Central memory CD4-positive, alpha-beta T cell (primary cell): ENCODE measurements around the gene CCBE1.
"Not testable (repeated sequence)": the region's sequence is repeated elsewhere in the genome, so short reads cannot be mapped to it uniquely, and the experiment has no call there.

ENCODE experiments used
- DNase-seq: peaks from one replicate; pipeline ENCODE4 v3.0.0; 2022

The CCBE1 gene

DNA sequence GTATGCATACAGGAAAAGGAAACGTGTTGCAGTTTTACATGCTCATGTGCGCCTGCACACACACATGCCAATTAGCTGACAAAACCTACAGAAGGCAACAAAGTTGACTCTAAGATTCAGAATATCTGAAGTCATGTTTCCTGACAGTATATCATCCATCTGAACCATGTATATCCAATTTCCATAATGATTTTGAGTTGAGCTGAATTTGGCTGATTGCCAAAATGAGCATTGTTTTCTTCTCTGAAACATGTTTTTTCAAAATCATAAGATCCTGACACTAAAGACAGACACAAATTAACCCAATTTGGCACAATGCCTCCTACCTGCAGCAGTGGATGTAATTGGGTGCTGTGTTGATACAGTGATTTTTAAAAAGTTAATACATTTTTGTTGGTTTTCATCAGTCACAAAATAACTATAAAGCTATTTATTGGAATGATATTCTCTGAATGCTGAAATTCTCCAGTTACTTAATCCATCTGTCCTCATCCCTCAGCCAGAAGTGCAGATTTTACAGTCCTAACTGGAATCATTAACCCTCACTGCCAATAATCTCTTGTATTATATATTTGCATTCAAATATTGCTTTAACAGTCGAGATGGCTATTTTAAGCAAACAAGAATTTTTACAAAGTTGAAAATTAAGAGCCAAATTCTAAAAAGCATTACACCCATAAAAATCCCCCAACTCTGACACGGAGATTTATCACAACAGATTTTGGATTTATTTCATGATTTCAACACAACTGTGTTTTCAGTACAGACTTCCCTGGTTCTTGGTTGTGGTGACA, 176.5 kb downstream of the CCBE1 start:
- no peak for DNase-seq

DNA sequence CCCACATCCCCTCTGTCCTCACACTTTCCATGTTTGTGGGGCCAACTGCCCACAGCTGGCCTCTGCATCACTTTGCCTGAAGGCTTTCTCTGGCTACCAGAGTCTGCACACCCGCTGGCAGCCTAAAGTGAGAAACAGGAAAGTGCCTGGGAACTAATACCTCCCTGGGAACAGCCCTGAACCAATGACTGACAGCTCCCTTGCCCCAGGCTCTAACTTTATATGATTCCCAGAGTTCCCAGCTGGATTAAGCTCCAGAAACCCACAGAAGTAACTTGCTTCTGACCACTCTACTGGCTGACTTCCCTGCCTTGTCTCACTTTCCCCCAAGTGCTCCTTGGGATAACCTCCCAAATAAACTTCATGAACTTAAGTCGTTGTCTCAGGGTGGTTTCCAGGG, 178.5 kb downstream of the CCBE1 start:
- no peak for DNase-seq

DNA sequence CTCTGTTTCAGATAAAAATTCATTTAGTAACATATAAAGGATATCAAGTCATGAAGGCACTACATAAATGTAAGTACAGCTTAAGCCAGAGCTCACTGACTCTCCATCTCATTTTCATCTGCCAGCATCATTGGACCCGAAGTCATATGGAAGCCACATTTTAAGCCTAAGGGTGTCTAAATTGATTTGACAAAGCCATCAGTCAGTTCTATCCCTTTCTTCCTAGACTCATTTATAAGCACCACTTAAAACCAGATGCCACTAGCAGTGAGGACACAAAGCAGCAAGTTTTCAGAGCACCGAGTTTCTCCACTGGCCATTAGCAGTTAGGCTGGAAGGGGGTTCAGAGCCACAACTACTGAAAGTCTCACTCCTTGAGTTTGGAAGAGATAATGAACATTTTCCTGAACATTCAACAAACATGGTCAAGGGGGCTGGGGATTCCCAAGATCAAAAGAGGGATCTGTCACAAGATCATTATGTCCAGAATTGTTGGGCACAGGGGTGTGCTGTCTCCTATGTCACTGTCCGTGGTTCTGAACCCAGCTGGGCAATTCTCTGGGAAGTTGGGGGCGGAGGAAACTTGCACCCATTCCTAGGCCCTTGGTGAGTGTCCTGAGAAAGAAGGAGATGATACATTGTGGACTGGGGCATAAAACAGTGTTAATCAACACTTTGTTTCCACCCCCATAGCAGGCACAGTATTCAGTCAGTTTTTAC, 179.6 kb downstream of the CCBE1 start:
- DNase-seq: no peak

DNA sequence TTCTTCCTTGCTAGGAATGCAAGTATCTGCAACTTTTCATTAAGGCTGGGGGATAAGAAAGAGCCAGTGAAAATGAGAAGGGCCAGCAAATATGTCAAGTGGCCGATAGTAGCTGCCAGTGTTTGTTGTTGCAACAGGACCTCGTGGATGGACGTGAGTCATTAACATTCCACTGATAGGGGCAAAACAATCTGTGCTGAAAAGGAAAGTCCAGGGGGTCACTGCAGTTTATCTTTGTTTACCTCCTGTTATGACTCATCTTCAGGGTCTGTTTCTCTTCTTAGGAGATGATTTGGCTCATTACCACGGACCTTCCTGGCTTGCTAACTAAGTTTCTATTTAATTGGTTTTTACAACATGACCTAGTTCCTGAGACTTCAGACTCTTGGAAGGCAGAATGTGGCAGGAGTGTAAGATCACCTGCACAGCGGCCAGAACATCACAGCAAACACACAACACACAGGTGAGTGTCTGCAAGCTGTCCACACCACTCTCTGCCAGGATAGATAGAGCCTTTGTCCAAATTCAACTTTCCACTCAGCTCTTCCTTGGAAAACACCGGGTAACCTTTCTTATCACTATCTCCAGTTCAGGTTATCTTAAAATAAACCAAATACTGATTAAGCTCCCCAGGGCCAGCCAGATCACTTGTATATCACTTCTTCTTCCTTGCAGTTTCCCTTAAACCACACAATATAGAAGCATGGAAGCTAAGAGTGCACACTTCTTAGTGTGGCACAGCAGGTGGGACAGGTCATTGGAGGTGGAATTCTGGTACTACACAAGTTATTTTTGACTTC, 180.7 kb downstream of the CCBE1 start:
- no peak for DNase-seq

DNA sequence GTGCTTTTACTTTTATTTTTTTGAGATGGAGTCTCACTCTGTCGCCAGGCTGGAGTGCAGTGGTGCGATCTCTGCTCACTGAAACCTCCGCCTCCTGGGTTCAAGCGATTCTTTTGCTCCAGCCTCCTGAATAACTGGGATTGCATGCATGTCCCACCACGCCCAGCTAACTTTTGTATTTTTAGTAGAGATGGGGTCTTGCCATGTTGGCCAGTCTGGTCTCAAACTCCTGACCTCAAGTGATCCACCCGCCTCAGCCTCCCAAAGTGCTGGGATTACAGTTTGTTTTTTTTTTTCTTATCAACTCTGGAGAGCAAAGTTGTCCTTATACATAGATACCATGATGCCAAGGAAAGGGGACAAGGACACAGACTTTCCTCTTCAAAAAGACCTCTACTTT, 181.3 kb downstream of the CCBE1 start:
- DNase-seq: not testable (repeated sequence)

DNA sequence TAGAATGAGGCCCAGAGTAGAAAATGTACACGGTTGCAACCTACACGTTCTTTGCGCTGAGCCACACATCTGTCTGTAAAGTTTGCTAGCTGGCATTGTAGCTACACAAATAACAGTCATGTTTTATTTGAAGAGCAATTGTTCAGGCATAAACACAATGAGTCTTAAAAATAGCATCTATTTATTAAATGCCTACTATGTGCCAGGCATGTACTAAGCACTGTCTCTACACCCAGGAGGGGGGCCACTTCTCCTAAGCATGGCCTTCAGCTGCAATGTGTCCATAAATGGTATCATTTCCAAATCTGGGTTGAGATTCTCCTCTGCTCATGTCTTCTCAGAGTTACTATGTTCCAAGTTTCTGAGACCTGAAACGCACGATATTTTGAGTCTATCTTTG, 182.1 kb downstream of the CCBE1 start:
- DNase-seq: no peak

DNA sequence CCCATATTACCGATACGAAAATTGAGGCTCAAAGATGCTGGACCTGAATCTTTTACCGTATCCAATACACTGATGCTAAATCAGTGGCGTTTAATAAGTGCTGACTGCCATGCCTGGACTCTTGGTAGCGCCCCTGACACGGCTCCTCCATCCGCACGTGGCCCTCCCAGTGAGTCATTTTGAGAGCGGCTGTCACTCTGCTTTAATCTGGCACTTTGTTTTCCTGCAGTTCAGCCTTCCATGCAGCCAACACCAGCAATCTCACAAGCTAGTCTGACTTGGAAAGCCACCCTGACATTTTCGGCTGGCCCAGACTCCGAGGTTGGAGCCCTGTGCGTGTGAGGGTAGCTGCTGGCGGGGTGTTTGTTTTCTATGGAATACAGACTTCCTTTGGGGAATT, 183.0 kb downstream of the CCBE1 start:
- no peak for DNase-seq

DNA sequence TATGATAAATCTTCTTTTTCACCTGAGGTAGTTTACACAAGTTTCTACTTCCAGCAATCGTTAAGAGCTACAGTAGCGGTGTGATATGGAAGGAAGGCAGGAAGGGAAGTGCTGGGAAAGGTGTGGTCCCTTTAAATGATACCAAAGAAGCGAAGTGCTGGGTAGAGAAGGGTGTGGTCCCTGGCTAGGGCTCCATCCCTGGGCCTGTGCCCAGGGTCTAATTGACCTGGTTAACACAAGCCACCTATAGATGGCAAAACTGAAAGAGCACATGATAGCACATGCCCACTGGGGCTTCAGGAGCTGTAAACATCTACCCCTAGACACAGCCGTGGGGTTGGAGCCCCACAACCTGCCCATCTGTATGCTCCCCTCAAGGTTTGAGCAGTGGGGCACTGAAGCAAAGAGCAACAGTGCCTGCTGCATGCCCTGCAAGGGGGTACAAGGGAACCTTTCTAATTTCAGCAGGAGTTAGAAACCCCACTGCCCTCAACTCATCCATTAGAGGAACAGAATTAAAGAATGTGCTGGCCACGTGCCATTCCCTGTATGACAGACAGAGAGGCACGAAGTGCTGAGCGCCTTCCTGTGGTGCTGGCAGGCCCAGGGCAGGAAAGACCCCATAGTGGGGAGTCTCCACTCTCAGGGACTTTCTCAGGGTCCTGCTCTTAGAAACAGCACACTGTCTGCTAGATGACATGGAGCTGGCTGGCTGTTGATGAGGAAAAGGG, 185.0 kb downstream of the CCBE1 start:
- no peak for DNase-seq

DNA sequence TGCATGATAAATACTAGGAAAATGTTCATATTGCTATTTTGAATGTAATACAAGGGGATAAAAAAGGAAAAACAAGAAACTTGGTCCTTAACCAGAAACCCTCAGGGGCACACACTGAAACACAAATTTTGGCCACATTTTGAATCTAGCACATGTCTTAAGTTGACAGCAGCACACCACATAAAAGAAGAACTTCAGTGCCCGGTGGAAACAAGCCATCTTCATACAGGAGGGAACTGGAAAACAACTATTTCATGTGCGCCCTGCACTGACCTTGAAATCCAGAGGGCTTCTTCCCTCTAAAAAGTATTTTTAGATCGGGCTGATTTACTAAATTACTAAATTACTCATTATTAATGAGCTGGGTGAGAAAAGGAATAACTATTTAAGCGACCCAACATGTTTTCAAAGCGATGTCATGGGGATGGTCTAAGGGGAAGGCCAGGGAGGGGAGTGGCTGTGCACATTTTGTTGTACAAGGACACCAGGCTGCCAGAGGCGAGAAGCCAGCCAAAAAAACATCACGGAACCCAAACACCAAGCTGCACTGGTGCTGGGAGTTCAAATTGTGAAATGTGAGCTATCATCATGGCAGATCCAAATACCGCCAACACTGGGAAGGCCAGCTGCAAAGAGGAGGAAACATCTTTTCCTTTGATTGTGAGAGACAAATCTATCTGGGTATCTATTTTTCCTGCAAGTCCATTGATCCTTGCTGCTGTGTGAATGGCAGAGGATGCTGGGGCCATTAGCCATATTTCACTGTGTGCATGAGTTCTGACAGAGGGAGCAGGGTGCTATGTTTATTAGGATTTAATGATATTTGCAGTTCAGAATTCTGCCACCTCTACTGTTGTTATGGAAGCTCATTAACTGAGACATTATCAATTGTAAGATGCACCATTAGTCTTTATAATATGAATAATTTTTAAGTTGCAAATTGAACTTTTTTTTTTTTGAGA, 187.5 kb downstream of the CCBE1 start:
- no peak for DNase-seq

DNA sequence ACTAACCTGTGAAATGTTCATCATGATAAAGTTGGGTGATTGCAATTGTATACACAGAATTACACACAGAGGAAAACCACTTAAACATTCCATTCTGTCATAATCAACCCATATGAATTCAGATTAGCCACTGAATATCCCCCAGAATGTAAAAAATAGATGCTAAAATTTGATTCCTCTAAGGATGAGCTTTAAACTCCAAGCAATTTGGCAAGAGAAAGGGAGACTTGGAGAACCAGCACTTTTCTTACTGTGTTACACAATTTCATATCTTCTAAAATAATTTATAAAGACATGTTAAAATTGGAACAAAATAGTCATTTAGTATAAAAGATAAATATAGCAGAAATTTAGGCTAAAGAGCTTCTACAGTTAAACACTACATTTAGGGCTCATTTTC, 191.9 kb downstream of the CCBE1 start:
- no peak for DNase-seq

DNA sequence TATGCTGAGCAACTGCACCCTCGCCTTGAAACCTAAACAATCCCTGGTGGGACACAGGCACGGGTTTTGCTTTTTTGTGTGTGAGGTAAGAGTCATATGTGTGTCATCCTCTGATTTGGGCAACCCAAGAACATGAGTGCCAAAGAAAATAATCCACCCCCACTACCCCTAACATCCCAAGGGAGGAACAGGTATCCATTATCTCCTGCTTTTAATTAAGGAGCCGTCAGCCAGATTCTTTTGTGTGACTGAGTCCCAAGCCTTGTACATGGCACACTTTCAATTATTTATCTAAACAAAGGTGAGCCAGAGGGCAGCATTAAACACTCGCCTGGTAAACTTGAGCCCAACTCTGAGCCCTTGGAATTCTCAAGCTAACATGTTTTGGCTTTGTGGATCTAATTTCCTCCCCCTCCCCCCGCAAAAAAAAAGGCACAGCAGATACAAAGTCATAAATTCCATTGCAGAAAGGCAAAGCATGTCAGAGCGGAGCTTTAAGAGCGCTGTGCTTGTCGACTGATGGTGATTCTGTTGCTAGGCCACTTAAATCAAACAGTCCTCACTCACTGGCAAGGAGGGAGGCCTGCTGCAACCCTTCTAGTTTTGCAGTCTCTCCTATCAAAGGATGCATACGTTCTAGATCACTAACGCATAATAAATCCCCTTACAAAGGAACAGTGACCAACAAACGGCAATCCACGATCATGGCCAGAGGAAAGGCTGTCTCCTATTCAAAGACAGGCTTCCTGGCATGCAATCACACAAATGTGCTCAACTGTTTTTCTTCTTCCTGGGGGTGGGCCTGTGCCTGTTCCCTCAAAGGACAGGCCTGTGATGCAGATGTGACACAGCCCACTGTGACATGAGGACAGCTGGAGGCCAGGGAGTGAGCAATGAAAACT, 194.7 kb downstream of the CCBE1 start:
- no peak for DNase-seq

DNA sequence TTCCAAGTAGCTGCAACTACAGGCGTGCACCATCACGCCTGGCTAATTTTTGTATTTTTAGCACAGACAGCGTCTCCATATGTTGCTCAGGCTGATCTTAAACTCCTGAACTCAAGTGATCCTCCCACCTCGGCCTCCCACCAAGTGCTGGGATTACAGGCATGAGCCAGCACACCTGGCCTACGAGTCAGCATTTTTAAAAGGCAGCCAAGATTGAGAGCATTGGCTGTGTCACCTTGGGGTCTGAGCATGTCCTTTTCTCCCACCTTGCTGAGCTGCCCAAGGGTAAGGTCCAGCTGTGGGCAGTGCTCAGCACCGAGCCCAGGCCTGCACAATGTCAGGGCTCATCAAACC, 195.3 kb downstream of the CCBE1 start:
- DNase-seq: no peak

DNA sequence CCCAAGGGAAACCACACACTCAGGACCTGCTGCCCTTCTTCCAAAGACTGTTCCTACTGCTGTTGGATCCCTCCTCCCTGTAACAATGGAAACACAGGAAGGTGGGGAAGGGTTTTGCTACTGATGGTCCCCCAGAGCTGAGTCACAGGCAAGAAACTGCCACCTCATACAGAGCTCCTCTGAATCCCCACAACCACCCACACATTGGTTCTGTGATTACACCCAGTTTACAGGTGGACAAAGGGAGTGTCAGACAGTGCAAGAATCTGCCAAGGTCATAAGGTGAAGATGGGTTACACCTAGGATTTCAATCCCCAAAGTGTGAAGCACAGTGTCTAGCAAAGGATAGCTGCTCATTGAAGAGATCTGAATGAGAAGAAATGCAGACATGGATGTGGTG, 196.5 kb downstream of the CCBE1 start:
- DNase-seq: no peak

DNA sequence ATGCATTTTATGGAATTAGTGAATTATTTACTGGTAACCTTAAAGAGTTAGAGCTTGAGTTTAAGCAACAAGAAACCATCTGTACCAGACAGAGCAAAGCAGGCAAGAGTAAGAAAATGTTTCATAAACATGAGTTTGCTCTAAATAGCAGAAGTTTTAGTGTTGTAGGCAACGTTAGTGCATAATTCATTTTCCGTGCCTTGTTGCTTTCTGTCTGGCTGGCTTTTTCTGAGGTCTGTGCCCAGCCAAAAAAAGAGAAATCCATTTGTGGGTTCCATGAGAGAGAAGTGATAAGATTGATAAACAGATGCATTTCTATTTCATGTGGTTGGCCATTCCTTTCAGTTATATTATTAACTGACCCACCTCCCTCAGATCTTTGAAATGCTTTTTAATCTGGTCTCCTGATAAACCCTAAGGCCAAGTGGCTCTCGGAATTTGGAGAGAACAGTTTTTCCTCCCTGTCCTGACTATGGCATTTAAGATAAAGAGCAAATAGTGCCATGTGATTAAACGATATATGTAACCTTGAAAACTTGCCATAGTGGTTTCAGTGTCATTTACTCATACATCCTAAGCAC, 198.6 kb downstream of the CCBE1 start:
- no peak for DNase-seq

DNA sequence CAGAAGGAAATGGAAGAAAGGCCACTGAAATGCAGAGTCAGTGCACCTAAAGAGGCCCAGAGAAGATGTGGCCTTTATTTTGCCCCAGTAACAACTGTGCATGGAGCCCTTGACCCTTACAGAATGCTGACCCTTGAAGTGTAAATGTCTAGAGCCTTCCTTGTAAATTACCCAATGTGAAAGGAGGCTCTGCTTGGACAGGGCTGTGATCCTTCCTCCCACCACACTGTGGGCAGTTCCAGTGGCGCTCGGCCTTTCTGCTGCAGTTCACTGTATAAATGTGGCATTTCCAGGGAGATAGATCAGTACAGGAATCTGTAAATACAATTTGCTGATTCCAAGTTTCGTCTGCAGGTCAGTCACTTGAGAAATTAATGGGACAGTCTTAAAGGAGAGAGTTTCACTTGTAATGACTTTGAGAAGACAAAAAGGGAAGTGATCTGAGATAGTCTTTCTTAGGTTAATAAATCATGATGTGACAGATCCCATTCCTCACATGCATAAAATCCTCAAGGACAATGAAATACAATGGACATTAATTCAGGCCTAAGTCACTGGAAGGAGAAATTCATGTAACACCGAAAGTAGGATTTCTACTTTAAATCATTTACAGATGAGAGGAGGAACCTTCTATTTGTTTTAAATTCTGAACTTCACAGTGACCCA, 204.3 kb downstream of the CCBE1 start:
- no peak for DNase-seq

DNA sequence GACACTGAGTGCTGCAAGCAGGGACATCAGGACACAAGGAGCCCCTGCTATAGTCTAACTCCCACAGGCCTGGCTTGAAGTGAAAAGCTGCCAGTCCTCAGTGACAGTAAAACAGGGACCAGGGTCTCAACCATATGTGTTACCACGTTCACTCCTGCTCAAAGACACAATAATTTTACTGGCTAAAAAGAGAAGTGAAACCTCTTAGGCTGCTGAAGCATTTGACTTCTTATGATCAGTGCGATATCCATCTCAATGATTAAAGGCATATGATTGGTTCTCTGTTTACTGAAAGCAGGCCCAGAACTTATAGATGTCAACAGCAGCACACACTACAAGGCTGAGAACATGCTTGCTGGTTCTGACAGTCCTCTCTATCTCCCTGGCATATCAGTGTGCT, 208.3 kb downstream of the CCBE1 start:
- no peak for DNase-seq

DNA sequence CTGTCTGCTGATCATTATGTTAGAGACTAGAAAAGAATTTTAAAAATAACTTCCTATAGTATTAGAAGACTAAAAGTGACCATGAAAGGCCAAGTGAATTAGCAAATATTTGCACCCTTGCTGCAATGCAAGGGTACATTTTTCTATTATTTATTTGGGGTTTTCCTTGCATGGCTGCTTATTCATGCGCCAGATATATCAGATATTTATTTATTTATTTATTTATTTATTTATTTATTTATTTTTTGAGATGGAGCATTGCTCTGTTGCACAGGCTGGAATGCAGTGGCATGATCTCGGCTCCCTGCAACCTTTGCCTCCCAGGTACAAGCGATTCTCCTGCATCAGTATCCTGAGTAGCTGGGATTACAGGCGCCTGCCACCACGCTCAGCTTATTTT, 211.8 kb downstream of the CCBE1 start:
- no peak for DNase-seq

DNA sequence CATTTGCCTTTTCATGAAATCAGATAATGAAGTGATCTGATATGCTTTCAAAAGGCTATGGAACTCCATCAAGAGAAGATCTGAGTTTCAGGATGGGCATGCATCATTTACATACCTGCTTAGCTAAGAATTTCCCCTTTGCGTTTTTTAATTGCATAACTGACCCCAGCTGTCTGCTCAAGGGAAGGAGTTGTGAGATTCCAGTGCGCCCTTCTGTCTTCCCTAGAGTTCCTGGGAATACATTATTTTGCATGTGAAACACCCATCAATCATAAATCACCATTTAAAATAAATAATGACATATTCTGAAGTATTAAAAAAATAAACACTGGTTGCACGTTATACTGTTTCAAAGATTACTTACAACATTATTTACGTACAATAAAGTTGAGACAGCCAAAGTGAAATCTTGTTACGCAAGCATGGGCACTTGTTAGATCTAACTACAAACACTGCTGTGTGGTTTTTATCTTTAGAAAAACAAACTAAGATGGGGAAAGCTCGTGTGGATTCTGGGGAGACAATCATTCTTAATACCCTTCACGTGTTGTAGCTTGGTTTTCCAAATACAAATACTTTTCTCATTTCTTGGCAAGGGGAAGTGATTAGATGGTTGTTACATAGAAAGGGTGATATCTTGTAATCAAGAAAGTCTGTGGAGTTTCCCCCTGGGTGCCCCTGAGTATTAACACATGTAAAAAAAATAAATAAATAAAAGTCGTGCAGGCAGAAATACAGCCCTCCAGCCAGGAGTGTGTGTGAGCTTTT, 212.5 kb downstream of the CCBE1 start:
- no peak for DNase-seq

DNA sequence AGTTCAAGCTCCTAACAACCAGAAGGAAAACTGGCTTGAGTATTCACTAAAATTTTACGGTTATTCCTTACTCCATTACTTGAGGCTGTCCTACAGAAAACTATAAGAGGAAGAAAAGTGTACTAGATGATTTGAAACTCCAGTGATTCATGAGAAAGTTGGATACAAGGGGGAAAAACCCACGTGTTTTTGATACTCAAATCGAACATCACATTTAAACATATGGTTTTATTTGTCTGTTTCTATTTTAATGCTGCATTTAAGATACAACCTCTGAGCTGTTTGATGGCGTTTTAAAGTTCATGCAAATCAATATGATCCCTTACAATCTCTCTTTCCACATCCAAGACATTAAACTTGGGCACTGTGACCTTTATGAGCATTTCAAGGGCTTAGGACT, 213.1 kb downstream of the CCBE1 start:
- DNase-seq: no peak
